AG04450 (cell line): ENCODE results near the gene SCAF8. TPM values are rescaled to one million over a fixed set of nuclear protein-coding genes. Genes with fewer than 3 reads are reported as not detected.
"Not testable (repeated sequence)": the region's sequence is repeated elsewhere in the genome, so short reads cannot be mapped to it uniquely, and the experiment has no call there.

Experiments
- CTCF ChIA-PET: fragments of 300-600, 350-600 bp; formaldehyde crosslinking; extraction: SDS; loops from one replicate; lab custom pipeline; 2022; ENCODE audit warnings: antibody characterized with exemption, inconsistent platforms; lab: Charles Lee
- POLR2A ChIA-PET: fragments of 350-600 bp; formaldehyde crosslinking; extraction: SDS; loops from one replicate; lab custom pipeline; 2021; ENCODE audit warnings: antibody characterized with exemption, inconsistent platforms; lab: Yijun Ruan, JAX
- DNase-seq: peaks from one replicate; pipeline ENCODE4 v3.0.0-alpha.2; 2011; ENCODE audit warnings: low read depth, low spot score
- H3K27ac ChIP-seq: one replicate; pipeline ENCODE4 v1.5.1; 2012; ENCODE audit warnings: low read depth, low read length, control low read depth
- H3K27me3 ChIP-seq: one replicate; pipeline ENCODE4 v1.6.0; 2012; ENCODE audit warnings: low read length; ENCODE audit not compliant: control insufficient read depth, insufficient read depth
- H3K4me3 ChIP-seq: 2 replicates; pipeline ENCODE4 v1.5.1; 2011; ENCODE audit warnings: mild to moderate bottlenecking, low read depth, low read length, control low read depth
- H3K9me3 ChIP-seq: 2 replicates; pipeline ENCODE4 v1.5.1; 2012; ENCODE audit warnings: low read length; ENCODE audit not compliant: control insufficient read depth, insufficient read depth
- CTCF ChIP-seq: IDR thresholded peaks from 2 replicates; pipeline ENCODE4 v1.5.1; 2011; ENCODE audit warnings: low read depth, low read length, control low read depth, inconsistent platforms
- polyA plus RNA-seq: library from polyadenylated mRNA; depleted of rRNA; stranded (reverse); fragments of >200 nt; gene quantifications from 2 replicates; pipeline ENCODE4 v1.2.3, GENCODE V29; 2011

SCAF8 gene
- polyA plus RNA-seq, 1 experiment = 29.2 TPM

- ChIA-PET POLR2A (no interaction called here), CTCF (interaction anchor here (0.7 to 2.7 kb wide), 2 partner anchors 44 to 122 kb away, joined by 3 to 11 read pairs; no protein-coding TSS in a partner anchor)
- no peak for TF ChIP-seq CTCF
- no peak for DNase-seq
- Histone ChIP-seq H3K27ac (no peak overlapping the region), H3K27me3 (no peaks in the 10 kb centered on the region), H3K4me3 (no peak overlapping the region), H3K9me3 (no peaks in the 10 kb centered on the region)
These were observed 64.6 kb downstream of the SCAF8 start for GRCh38 chr6:154797857-154798256.

GRCh38 chr6:154800338-154800737 is 67.1 kb downstream of the SCAF8 start:
- no peak for DNase-seq
- H3K9me3 ChIP-seq = no peaks in the 10 kb centered on the region
- no peak overlapping the region for H3K4me3 ChIP-seq
- TF ChIP-seq CTCF = no peak
- POLR2A ChIA-PET = no interaction called here
- H3K27ac ChIP-seq = no peak overlapping the region
- CTCF ChIA-PET = interaction anchor here (10.1 kb wide), 1 partner anchor 125 kb away, joined by 304 read pairs; no protein-coding TSS in a partner anchor
- H3K27me3 ChIP-seq = no peaks in the 10 kb centered on the region

- TF ChIP-seq CTCF = peak; percentile 57
- Histone ChIP-seq H3K4me3 (no peak overlapping the region), H3K27me3 (no peaks in the 10 kb centered on the region), H3K9me3 (no peaks in the 10 kb centered on the region), H3K27ac (no peak overlapping the region)
- DNase-seq = peak; percentile 32
- ChIA-PET POLR2A (interaction anchor here (0.7 kb wide), 1 partner anchor 186 kb away, joined by 3 read pairs; no protein-coding TSS in a partner anchor), CTCF (interaction anchor here (0.5 to 10.1 kb wide), 33 partner anchors 9 to 863 kb away, joined by 3 to 304 read pairs (median 4); no protein-coding TSS in a partner anchor)
These were observed 72.2 kb downstream of the SCAF8 start for GRCh38 chr6:154805288-154805911.

GRCh38 chr6:154806804-154807203 is 73.6 kb downstream of the SCAF8 start:
- POLR2A ChIA-PET = no interaction called here
- CTCF ChIA-PET = interaction anchor here (0.6 to 10.1 kb wide), 6 partner anchors 10 to 131 kb away, joined by 3 to 304 read pairs (median 3); no protein-coding TSS in a partner anchor
- Histone ChIP-seq H3K27ac (no peak overlapping the region), H3K4me3 (no peak overlapping the region), H3K27me3 (no peaks in the 10 kb centered on the region), H3K9me3 (no peaks in the 10 kb centered on the region)
- no peak for TF ChIP-seq CTCF
- no peak for DNase-seq

- CTCF ChIA-PET = interaction anchor here (0.6 to 2.9 kb wide), 3 partner anchors 136 to 354 kb away, joined by 4 to 14 read pairs (median 6); no protein-coding TSS in a partner anchor
- H3K27ac ChIP-seq, H3K4me3 ChIP-seq, H3K9me3 ChIP-seq, H3K27me3 ChIP-seq, POLR2A ChIA-PET, DNase-seq: not testable (repeated sequence)
These were observed 78.4 kb downstream of the SCAF8 start for GRCh38 chr6:154811663-154812062.
